K562 (cell line): ENCODE results near the gene FLOT2. TPM values are rescaled to one million over a fixed set of nuclear protein-coding genes. Genes with fewer than 3 reads are reported as not detected.

Experiments
- CEBPG ChIP-seq, 3 experiments: fragments of 200-800 bp in 1 of 3; sonication (Bioruptor generic) in 1 of 3; sonication (generic) in 1 of 3; formaldehyde crosslinking in 1 of 3; IDR thresholded peaks in 2 of 3; conservative IDR thresholded peaks in 1 of 3; 2 replicates each; pipeline versions ENCODE4 v1.6.1 to v1.8.0; 2016 to 2022; ENCODE audit warnings: missing compliant biosample characterization in 2 of 3, missing genetic modification characterization in 2 of 3, mild to moderate bottlenecking in 1 of 3, missing genetic modification reagents in 1 of 3
- HDAC2 ChIP-seq: fragments of 450-650 bp; IDR thresholded peaks from 2 replicates; pipeline ENCODE4 v1.6.1; 2016; ENCODE audit warnings: mild to moderate bottlenecking
- HNRNPLL ChIP-seq: fragments of 200-400 bp; formaldehyde crosslinking; IDR thresholded peaks from 2 replicates; pipeline ENCODE4 v1.6.1; 2017; ENCODE audit warnings: low read length, low read depth, mild to moderate bottlenecking; ENCODE audit not compliant: poor library complexity, severe bottlenecking
- KDM4B ChIP-seq, 2 experiments: fragments of 450-650 bp in 1 of 2; sonication (generic) in 1 of 2; IDR thresholded peaks; 2 replicates each; pipeline ENCODE4 v1.6.1; 2016 to 2017; ENCODE audit warnings: borderline replicate concordance in 2 of 2, antibody characterized with exemption in 1 of 2, low read depth in 1 of 2, mild to moderate bottlenecking in 1 of 2
- MAFK ChIP-seq: IDR thresholded peaks from 2 replicates; pipeline ENCODE4 v1.6.1; 2011; ENCODE audit warnings: low read length, improper control_type of control experiment
- MAZ ChIP-seq, 2 experiments: fragments of 450-650 bp in 1 of 2; sonication (generic) in 1 of 2; formaldehyde crosslinking; IDR thresholded peaks in 1 of 2; conservative IDR thresholded peaks in 1 of 2; 2 replicates each; pipeline versions ENCODE4 v1.4.0 to v1.5.0; 2020; ENCODE audit warnings: mild to moderate bottlenecking in 1 of 2, missing genetic modification reagents in 1 of 2
- PCBP2 ChIP-seq: fragments of 200-400 bp; formaldehyde crosslinking; IDR thresholded peaks from 2 replicates; pipeline ENCODE4 v1.6.1; 2018; ENCODE audit warnings: low read length, low read depth, mild to moderate bottlenecking, moderate library complexity; ENCODE audit not compliant: poor library complexity, severe bottlenecking
- PHF21A ChIP-seq: fragments of 450-650 bp; IDR thresholded peaks from 2 replicates; pipeline ENCODE4 v1.6.1; 2017; ENCODE audit warnings: low read depth, borderline replicate concordance
- PURB ChIP-seq: sonication (generic); formaldehyde crosslinking; IDR thresholded peaks from 2 replicates; pipeline ENCODE4 v1.9.0; 2021; ENCODE audit warnings: low read depth, mild to moderate bottlenecking, missing genetic modification reagents
- RBM17 ChIP-seq: fragments of 200-400 bp; formaldehyde crosslinking; IDR thresholded peaks from 2 replicates; pipeline ENCODE4 v1.6.1; 2017; ENCODE audit warnings: low read depth, mild to moderate bottlenecking, low read length, borderline replicate concordance
- SMARCE1 ChIP-seq: fragments of 450-650 bp; IDR thresholded peaks from 2 replicates; pipeline ENCODE4 v1.7.1; 2016; ENCODE audit warnings: mild to moderate bottlenecking
- TEAD1 ChIP-seq, 2 experiments: fragments of 450-650 bp in 1 of 2; sonication (generic) in 1 of 2; formaldehyde crosslinking; IDR thresholded peaks; 2 replicates each; pipeline versions ENCODE4 v1.4.0 to v1.8.0; 2020 to 2022; ENCODE audit warnings: mild to moderate bottlenecking in 2 of 2, missing genetic modification reagents in 1 of 2
- TRIM24 ChIP-seq, 2 experiments: fragments of 450-650 bp; IDR thresholded peaks; 2 replicates each; pipeline ENCODE4 v1.6.1; 2016
- ZNF224 ChIP-seq: sonication (generic); formaldehyde crosslinking; IDR thresholded peaks from 2 replicates; pipeline ENCODE4 v1.8.0; 2022; ENCODE audit warnings: mild to moderate bottlenecking, missing genetic modification reagents
- ZNF347 ChIP-seq: fragments of 450-650 bp; formaldehyde crosslinking; IDR thresholded peaks from 2 replicates; pipeline ENCODE4 v1.4.0; 2020; ENCODE audit warnings: low read depth, mild to moderate bottlenecking, moderate library complexity
- ZNF75A ChIP-seq: fragments of 450-650 bp; formaldehyde crosslinking; IDR thresholded peaks from 2 replicates; pipeline ENCODE4 v1.4.0; 2020; ENCODE audit warnings: mild to moderate bottlenecking
- ZNF766 ChIP-seq: fragments of 200-800 bp; sonication (Bioruptor generic); conservative IDR thresholded peaks from 2 replicates; pipeline ENCODE4 v1.6.1; 2016; ENCODE audit warnings: missing genetic modification characterization, missing compliant biosample characterization
- polyA plus RNA-seq, 8 experiments: library from polyadenylated mRNA; depleted of rRNA in 4 of 8; stranded (reverse) in 5 of 8; unstranded in 3 of 8; fragments of >200 nt; fragmentation: Nextera tagmentation in 2 of 8; fragmentation: Illumina TruSeq in 1 of 8; extraction: Ambion mirVana in 2 of 8; extraction: Trizol in 1 of 8; gene quantifications; 2 replicates each; pipeline versions ENCODE4 v1.2.1 to v1.2.3, GENCODE V29; 2011 to 2014; ENCODE audit warnings: inconsistent platforms in 1 of 8, missing spikeins in 1 of 8
- total RNA-seq, 7 experiments: library from RNA; depleted of rRNA in 6 of 7; stranded (reverse); fragments of >200 nt in 6 of 7; fragmentation: Illumina TruSeq in 2 of 7; extraction: Trizol in 2 of 7; gene quantifications; 2 replicates each; pipeline versions ENCODE4 v1.2.1 to v1.2.3, GENCODE V29; 2011 to 2021; ENCODE audit warnings: low replicate concordance in 1 of 7
- TF ChIP-seq, protein P1 (sequence below): IDR thresholded peaks from 3 replicates; pipeline ENCODE4 v1.6.1; 2011; ENCODE audit warnings: borderline replicate concordance, mild to moderate bottlenecking; ENCODE audit not compliant: insufficient read length, insufficient read depth
- TF ChIP-seq, protein P2 (sequence below): fragments of 250-450 bp; sonication (Bioruptor Pico); IDR thresholded peaks from 2 replicates; pipeline ENCODE4 v1.4.0; 2020
- TF ChIP-seq, protein P3 (sequence below): fragments of 250-450 bp; sonication (Bioruptor Pico); IDR thresholded peaks from 2 replicates; pipeline ENCODE4 v1.8.0; 2022; ENCODE audit warnings: moderate library complexity, mild to moderate bottlenecking, inconsistent platforms
- TF ChIP-seq, protein P4 (sequence below): sonication (generic); formaldehyde crosslinking; IDR thresholded peaks from 2 replicates; pipeline ENCODE4 v1.8.0; 2022; ENCODE audit warnings: mild to moderate bottlenecking, missing genetic modification reagents

FLOT2 gene
- total and polyA plus RNA-seq, 9 of the 15 experiments (the other 6 are each of a cell fraction or from before 2014, with no cell fraction given): 17.5 to 138 (median 41.7) TPM

DNA sequence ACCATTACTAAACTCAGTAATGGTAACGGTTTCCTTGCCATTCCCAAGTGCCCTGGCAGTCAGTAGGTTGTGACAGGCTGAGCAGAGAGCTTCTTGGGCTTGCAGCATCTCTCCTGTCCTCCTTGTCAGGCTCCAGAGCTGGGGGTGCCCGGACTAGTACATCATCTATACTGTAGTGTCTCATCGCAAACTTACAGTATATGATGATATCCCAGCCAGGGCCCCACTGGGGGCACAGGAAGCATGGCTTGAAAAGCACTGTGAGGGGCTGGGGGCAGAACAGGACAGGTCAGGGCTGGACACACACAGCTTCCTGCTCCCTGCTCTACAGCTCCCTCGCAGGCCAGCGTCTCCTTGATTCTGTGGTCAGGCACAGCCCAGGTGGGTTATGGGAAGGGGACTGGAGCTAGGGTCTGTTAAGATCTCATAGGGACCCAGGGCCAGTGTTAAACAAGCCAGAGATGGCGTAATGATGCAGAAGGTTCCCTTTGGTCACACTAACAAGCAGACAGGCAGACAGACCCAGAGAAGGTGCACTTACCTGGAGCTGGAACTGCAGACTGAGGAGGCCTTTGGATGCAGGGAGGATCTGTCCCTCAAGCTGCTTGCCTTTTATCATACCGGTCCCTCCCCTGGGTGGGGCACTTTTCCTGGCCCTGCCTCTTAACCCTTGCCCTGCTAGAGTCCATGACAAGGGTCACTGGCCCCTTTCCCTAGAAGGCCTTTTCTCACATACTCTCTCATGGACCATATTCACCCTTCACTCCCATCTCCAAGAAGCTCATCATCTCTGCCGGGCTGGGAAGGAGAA, 35.9 kb downstream of the FLOT2 start (continued):
- TF ChIP-seq, protein P1, sequence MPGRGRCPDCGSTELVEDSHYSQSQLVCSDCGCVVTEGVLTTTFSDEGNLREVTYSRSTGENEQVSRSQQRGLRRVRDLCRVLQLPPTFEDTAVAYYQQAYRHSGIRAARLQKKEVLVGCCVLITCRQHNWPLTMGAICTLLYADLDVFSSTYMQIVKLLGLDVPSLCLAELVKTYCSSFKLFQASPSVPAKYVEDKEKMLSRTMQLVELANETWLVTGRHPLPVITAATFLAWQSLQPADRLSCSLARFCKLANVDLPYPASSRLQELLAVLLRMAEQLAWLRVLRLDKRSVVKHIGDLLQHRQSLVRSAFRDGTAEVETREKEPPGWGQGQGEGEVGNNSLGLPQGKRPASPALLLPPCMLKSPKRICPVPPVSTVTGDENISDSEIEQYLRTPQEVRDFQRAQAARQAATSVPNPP: no peak
- TF ChIP-seq ZNF347 (no peak), TRIM24 (IDR thresholded peaks at IDR 0.05) (0 out of 4 replicates have a peak, but pooled peaks of 1 of the 2 experiments have one; percentile 61), MAZ (CRISPR knock-in tag; conservative IDR thresholded peaks at IDR 0.05 in 1 of 2, IDR thresholded peaks at IDR 0.05 in 1 of 2) (peak; percentile 41 to 62; a peak in 3 of 4 replicates), ZNF224 (CRISPR knock-in tag) (no peak), PURB (CRISPR knock-in tag) (no peak), KDM4B (IDR thresholded peaks at IDR 0.05; ENCODE audit: borderline replicate concordance in 2 of 2, low read depth in 1 of 2) (no peak), HNRNPLL (no peak), HDAC2 (peak; percentile 89), SMARCE1 (peak; percentile 72; the same call in 1 of the 2 replicates), CEBPG (CRISPR knock-in tag; IDR thresholded peaks at IDR 0.05) (no peak), CEBPG (tag; conservative IDR thresholded peaks at IDR 0.05 in 1 of 2, IDR thresholded peaks at IDR 0.05 in 1 of 2) (no peak), ZNF766 (CRISPR knock-in tag) (peak; percentile 47; the same call in 1 of the 2 replicates), PHF21A (no peak), MAFK (no peak), PCBP2 (no peak), RBM17 (no peak), TEAD1 (CRISPR knock-in tag; IDR thresholded peaks at IDR 0.05) (0 out of 4 replicates have a peak, but pooled peaks of 1 of the 2 experiments have one; percentile 6), ZNF75A (CRISPR knock-in tag) (peak; percentile 23; the same call in 1 of the 2 replicates)
- TF ChIP-seq, protein P2, sequence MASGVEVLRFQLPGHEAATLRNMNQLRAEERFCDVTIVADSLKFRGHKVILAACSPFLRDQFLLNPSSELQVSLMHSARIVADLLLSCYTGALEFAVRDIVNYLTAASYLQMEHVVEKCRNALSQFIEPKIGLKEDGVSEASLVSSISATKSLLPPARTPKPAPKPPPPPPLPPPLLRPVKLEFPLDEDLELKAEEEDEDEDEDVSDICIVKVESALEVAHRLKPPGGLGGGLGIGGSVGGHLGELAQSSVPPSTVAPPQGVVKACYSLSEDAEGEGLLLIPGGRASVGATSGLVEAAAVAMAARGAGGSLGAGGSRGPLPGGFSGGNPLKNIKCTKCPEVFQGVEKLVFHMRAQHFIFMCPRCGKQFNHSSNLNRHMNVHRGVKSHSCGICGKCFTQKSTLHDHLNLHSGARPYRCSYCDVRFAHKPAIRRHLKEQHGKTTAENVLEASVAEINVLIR (CRISPR knock-in tag): no peak
- TF ChIP-seq, protein P3, sequence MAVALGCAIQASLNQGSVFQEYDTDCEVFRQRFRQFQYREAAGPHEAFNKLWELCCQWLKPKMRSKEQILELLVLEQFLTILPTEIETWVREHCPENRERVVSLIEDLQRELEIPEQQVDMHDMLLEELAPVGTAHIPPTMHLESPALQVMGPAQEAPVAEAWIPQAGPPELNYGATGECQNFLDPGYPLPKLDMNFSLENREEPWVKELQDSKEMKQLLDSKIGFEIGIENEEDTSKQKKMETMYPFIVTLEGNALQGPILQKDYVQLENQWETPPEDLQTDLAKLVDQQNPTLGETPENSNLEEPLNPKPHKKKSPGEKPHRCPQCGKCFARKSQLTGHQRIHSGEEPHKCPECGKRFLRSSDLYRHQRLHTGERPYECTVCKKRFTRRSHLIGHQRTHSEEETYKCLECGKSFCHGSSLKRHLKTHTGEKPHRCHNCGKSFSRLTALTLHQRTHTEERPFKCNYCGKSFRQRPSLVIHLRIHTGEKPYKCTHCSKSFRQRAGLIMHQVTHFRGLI (CRISPR knock-in tag): no peak
- TF ChIP-seq, protein P4, sequence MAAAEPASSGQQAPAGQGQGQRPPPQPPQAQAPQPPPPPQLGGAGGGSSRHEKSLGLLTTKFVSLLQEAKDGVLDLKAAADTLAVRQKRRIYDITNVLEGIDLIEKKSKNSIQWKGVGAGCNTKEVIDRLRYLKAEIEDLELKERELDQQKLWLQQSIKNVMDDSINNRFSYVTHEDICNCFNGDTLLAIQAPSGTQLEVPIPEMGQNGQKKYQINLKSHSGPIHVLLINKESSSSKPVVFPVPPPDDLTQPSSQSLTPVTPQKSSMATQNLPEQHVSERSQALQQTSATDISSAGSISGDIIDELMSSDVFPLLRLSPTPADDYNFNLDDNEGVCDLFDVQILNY: no peak
